Activated naive CD8-positive, alpha-beta T cell treated with anti-CD3 and anti-CD28 coated beads, Interleukin-2, amount 50 U/mL, for 24 hours (primary cell): Measurements from ENCODE around the gene EXOC2.

Experiments used
- ATAC-seq: fragments of 150-1000 bp; cut with Tn5 transposase; one replicate; pipeline ENCODE4 v1.10.0; 2021
- DNase-seq: peaks from one replicate; pipeline ENCODE4 v3.0.0; 2021
- H3K27ac Mint-ChIP-seq: one replicate; pipeline ENCODE4 v1.8.0; 2021; ENCODE audit warnings: mild to moderate bottlenecking, mixed read lengths
- H3K27me3 Mint-ChIP-seq: one replicate; pipeline ENCODE4 v1.8.0; 2021; ENCODE audit warnings: mixed read lengths
- H3K36me3 Mint-ChIP-seq: one replicate; pipeline ENCODE4 v1.8.0; 2021; ENCODE audit warnings: low read depth, mixed read lengths
- H3K4me1 Mint-ChIP-seq: one replicate; pipeline ENCODE4 v1.8.0; 2021; ENCODE audit warnings: mixed read lengths
- H3K4me3 Mint-ChIP-seq: one replicate; pipeline ENCODE4 v1.8.0; 2021; ENCODE audit warnings: mild to moderate bottlenecking, moderate library complexity, mixed read lengths
- H3K9me3 Mint-ChIP-seq: one replicate; pipeline ENCODE4 v1.8.0; 2021; ENCODE audit warnings: mixed read lengths

The EXOC2 gene

DNA sequence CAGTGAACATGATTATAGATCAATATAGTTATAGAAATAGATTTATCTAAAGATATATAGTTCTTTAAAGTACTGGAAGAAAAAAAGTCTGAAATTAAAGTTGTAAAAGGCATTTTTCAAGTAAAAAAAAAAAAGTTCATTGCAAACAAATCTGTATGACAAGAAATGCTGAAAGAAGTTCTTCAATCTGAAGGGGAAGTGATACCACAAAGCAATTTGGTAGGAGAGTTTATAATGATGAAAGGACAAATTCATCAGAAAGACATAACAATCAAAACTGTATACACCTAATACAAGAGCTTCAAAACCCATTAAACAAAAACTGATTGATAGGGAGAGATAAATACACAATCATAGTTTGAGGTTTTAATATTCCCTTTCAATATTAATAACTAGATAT lies 50.1 kb downstream of the EXOC2 start:
- Mint-ChIP-seq H3K4me1 (peaks cover 22% of the 10 kb centered on the region), H3K27ac (no peak overlapping the region), H3K27me3 (no peaks in the 10 kb centered on the region), H3K36me3 (peaks cover 5% of the 10 kb centered on the region), H3K4me3 (no peak overlapping the region), H3K9me3 (no peaks in the 10 kb centered on the region)
- DNase-seq, result no peak
- ATAC-seq, result no peak

DNA sequence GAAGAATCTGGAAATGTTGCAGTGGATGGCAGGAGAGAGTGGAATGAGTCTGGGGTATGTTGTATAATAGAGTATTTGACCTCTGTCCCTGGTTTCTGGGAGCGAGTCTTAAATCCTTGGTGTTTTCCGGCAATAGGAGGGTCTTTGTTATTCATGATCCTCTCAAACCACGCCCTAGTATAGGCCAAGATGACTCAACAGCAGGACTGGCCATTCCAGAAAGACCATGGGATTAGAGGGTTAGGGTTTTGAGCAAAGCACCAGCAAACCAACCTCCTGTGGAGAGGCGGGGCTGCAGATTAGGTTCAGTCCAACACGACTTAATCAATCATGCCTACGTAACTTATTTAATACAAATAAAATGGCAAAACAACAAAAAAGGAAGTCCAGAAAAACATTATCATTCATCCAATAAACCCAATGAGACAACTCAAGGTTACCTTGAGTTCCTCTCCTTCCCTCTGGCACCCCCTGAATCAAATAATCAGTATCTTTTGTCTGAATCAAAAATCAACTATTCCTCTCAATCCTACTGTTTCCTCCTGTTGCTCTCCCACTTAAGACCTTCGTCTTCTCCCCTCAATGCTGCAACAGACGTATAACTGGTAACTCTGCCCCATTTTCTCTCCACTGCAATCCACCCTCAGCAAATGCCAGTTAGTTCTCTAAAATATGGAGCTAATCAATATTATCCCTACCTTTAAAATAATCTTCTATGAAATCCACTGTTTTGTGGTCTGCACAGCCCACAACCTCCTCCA lies 51.5 kb downstream of the EXOC2 start:
- Mint-ChIP-seq H3K4me3 (no peak overlapping the region), H3K27me3 (no peaks in the 10 kb centered on the region), H3K36me3 (peaks cover 5% of the 10 kb centered on the region), H3K27ac (no peak overlapping the region), H3K4me1 (peaks cover 23% of the 10 kb centered on the region), H3K9me3 (no peaks in the 10 kb centered on the region)
- DNase-seq (no peak), ATAC-seq (no peak)

- H3K9me3 Mint-ChIP-seq, result no peaks in the 10 kb centered on the region
- H3K27ac Mint-ChIP-seq, result no peak overlapping the region
- H3K36me3 Mint-ChIP-seq, result peaks cover 7% of the 10 kb centered on the region
- ATAC-seq (peak; percentile 76), DNase-seq (no peak)
- H3K4me1 Mint-ChIP-seq, result peaks cover 11% of the 10 kb centered on the region
- H3K4me3 Mint-ChIP-seq, result no peak overlapping the region
- H3K27me3 Mint-ChIP-seq, result no peaks in the 10 kb centered on the region
Observed at GRCh38 chr6:636488-636887, 56.5 kb downstream of the EXOC2 start.

DNA sequence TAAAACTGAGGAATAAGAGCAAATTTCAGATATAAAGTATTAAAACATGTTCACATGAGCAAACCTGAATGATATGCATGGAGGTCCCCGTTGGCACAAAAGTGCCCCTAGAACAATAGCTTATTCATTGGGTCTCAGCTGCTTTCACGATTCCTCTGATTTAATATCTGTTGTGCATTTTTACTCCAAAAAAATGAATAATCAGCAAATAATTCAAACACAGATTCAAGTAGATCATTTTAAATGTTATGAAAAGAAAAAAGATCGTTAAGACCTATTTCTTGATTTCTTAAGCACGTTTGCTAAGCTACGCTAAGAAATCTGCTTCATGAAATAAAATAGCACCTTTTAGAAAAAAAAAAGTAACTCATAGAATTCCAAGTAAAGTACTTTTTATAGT lies 57.7 kb downstream of the EXOC2 start:
- no peak for DNase-seq
- no peaks in the 10 kb centered on the region for H3K9me3 Mint-ChIP-seq
- H3K36me3 Mint-ChIP-seq, result peaks cover 7% of the 10 kb centered on the region
- ATAC-seq, result no peak
- H3K27me3 Mint-ChIP-seq, result no peaks in the 10 kb centered on the region
- H3K4me1 Mint-ChIP-seq, result peaks cover 11% of the 10 kb centered on the region
- H3K27ac Mint-ChIP-seq, result no peak overlapping the region
- no peak overlapping the region for H3K4me3 Mint-ChIP-seq

- Mint-ChIP-seq H3K4me3 (no peak overlapping the region), H3K27ac (no peak overlapping the region), H3K4me1 (peaks cover 17% of the 10 kb centered on the region), H3K36me3 (peaks cover 7% of the 10 kb centered on the region), H3K9me3 (no peaks in the 10 kb centered on the region), H3K27me3 (no peaks in the 10 kb centered on the region)
- ATAC-seq, result no peak
- no peak for DNase-seq
Observed at GRCh38 chr6:633611-634010, 59.3 kb downstream of the EXOC2 start.

DNA sequence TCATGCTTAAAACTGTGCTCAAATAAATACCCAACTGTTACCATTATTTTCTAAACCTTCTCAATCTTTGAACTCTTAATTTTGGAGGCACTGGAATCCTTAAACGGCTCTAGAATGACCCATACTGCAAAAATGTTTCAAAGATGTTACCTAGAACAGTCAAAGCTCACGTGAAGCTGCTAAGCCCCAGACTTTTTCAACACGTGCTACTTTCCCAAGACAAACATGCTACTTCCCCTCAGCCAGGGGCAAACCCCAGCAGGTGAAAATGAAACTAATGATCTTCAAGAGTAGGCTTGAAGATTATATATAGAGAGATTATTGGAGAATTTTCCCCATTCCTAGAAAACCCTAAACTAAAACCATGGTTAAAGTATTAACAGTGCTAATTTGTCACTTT lies 64.2 kb downstream of the EXOC2 start:
- ATAC-seq, result no peak
- no peaks in the 10 kb centered on the region for H3K27me3 Mint-ChIP-seq
- peaks cover 11% of the 10 kb centered on the region for H3K36me3 Mint-ChIP-seq
- no peaks in the 10 kb centered on the region for H3K9me3 Mint-ChIP-seq
- no peak for DNase-seq
- peaks cover 12% of the 10 kb centered on the region for H3K4me1 Mint-ChIP-seq
- H3K4me3 Mint-ChIP-seq, result no peak overlapping the region
- peak overlapping the region; percentile 70 for H3K27ac Mint-ChIP-seq

DNA sequence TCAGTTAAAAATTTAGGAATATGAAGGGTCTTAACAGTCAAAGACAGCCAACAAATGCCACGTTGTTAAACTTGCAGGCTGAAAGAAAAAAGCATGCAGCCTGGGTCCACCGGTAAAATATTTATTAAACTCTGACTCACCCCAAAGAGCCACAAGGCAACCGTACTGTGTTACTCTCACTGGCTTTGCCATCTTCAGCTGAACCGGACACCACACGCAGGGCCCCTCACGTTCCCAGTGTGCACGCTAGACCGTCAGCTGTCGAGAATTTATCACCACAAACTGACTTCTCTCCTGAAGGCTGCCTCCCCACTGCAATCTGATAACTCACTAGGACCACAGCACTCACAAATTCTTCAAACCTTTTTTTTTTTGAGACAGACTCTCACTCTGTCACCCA lies 66.7 kb downstream of the EXOC2 start:
- Mint-ChIP-seq H3K4me1 (peaks cover 9% of the 10 kb centered on the region), H3K9me3 (no peaks in the 10 kb centered on the region), H3K36me3 (peaks cover 12% of the 10 kb centered on the region), H3K27ac (no peak overlapping the region), H3K4me3 (no peak overlapping the region), H3K27me3 (no peaks in the 10 kb centered on the region)
- DNase-seq, result no peak
- no peak for ATAC-seq

DNA sequence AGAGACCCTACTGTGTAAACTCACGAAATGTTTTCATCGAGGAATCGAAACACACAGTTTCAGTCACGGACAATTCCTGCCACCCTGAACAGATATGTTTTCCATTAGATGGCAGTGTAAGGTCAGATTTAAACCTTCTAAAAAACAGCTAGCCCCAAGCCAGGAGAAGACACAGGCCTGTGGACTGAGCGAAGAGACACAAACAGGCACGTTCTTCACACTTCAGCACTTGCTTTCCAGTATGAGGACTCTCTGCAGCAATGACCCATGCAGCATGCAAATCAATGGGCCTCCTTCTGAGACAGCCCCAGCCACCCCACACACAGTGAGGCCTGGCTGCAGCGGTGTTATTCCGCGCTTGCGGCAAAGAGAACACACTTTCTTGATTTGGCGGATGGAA lies 68.0 kb downstream of the EXOC2 start:
- ATAC-seq (no peak), DNase-seq (no peak)
- Mint-ChIP-seq H3K4me1 (peaks cover 9% of the 10 kb centered on the region), H3K4me3 (no peak overlapping the region), H3K9me3 (no peaks in the 10 kb centered on the region), H3K27me3 (no peaks in the 10 kb centered on the region), H3K27ac (no peak overlapping the region), H3K36me3 (peaks cover 12% of the 10 kb centered on the region)

DNA sequence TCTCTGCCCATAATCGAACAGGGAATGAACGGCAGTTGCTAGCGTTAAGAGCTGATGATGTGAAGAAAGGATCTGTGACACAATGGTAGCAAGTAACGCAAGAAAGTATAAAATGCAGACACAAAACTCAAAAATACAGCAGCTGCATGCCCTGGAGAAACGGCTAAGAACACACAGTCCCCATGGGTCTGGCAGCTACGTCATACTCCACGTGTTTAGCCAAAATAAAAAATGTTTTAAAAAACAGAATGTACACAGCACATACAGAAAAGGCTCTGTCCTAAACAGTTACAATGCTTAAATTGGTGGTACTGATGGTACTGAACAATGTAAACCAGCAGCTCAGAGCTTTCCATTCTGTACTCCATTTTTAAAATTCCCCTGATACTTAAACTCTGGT lies 70.5 kb downstream of the EXOC2 start:
- Mint-ChIP-seq H3K27ac (no peak overlapping the region), H3K27me3 (no peaks in the 10 kb centered on the region), H3K36me3 (peaks cover 15% of the 10 kb centered on the region), H3K4me3 (no peak overlapping the region), H3K9me3 (no peaks in the 10 kb centered on the region), H3K4me1 (no peaks in the 10 kb centered on the region)
- ATAC-seq (no peak), DNase-seq (no peak)

DNA sequence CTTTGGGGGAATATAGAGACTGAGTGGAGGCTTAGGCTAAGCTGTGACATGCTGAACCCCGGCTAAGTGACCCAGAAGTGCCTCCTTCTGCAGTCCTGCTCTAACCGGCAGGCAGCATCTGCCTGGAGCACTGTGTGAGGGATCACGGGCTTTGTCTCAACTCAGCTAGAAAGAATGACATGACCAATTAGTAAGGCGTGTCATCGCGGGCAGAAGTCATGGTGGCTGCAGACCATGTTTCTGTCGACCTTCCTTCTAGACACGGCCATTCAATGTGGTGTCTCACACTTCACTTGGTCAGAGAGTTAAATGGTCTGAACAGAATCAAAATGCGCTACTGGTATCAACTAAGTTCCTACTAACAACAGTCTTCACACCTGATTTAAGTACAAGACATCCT lies 71.0 kb downstream of the EXOC2 start:
- H3K4me1 Mint-ChIP-seq, result no peaks in the 10 kb centered on the region
- no peaks in the 10 kb centered on the region for H3K9me3 Mint-ChIP-seq
- no peak overlapping the region for H3K4me3 Mint-ChIP-seq
- peaks cover 19% of the 10 kb centered on the region for H3K36me3 Mint-ChIP-seq
- H3K27ac Mint-ChIP-seq, result no peak overlapping the region
- H3K27me3 Mint-ChIP-seq, result no peaks in the 10 kb centered on the region
- no peak for DNase-seq
- no peak for ATAC-seq

DNA sequence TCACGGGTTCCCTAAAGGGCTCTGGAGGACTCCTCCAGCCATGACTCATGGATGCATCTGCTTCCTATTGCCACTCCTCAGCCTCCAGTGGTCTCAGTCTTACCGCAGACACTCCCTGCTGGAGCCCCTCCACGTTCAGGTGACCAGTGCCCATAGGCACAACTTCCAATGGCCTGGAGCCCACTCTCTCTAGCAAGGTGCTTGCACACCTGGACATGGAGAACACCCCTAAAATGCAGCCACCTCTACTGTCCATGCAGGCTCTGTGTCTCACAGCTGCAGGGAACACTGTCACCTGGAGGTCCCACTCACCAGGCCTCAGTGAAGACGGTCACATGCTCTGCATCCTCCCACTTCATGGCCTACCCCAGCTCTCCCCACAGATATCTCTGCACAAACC lies 72.0 kb downstream of the EXOC2 start:
- Mint-ChIP-seq H3K4me1 (no peaks in the 10 kb centered on the region), H3K27me3 (no peaks in the 10 kb centered on the region), H3K4me3 (no peak overlapping the region), H3K27ac (no peak overlapping the region), H3K36me3 (peaks cover 22% of the 10 kb centered on the region), H3K9me3 (no peaks in the 10 kb centered on the region)
- ATAC-seq, result no peak
- no peak for DNase-seq

DNA sequence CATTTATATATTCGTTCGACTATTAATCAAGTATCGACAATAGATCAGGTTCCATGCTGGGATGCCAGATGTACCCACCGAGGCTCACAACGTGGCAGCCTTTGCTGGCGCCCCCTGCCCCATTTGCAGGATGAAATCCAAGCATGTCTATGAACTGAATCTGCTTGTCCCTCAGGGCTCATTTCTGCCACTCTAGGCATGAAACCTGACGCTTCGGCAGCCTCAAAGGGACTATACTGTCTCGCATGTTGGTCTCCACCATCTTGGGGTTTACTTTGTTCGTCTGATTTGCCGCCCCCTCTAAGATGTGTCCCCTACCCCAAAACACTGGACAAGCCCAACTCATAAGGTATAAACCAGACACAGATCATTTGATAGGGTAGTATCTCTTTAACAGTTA lies 72.8 kb downstream of the EXOC2 start:
- ATAC-seq, result no peak
- peaks cover 30% of the 10 kb centered on the region for H3K36me3 Mint-ChIP-seq
- no peaks in the 10 kb centered on the region for H3K4me1 Mint-ChIP-seq
- no peak overlapping the region for H3K27ac Mint-ChIP-seq
- no peak overlapping the region for H3K4me3 Mint-ChIP-seq
- no peak for DNase-seq
- no peaks in the 10 kb centered on the region for H3K27me3 Mint-ChIP-seq
- H3K9me3 Mint-ChIP-seq, result no peaks in the 10 kb centered on the region

DNA sequence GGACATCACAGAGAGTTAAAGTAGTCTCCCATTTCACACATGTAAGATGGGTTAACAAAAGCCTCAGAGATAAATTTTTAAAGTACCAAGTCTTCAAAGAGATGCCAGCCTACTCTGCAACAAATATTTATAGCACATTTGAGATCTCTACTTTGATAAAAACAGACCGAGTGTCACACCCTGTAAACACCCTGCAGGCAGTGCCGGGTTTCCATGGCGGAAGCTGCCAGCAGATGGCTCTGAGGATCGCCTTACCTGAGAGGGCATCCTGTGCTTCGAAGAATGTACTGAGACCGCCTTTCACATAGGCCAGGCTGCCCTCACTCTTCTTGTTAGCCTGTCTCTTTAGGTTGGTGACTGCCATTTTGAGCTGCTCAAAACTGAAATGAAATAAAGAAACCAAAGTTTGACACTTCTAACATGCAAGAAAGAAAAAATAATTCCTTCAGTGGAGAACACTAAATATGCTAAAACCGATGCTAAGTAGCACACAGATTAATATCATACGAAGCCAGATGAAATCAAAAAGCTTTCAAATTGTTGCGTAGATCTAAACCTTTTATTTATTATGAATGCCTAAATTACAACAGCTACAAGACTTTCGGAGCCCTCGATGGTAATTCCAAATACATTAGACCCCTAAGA lies 75.4 kb downstream of the EXOC2 start:
- H3K4me3 Mint-ChIP-seq, result no peak overlapping the region
- no peaks in the 10 kb centered on the region for H3K27me3 Mint-ChIP-seq
- H3K9me3 Mint-ChIP-seq, result no peaks in the 10 kb centered on the region
- no peak overlapping the region for H3K27ac Mint-ChIP-seq
- DNase-seq, result no peak
- ATAC-seq, result no peak
- H3K4me1 Mint-ChIP-seq, result no peaks in the 10 kb centered on the region
- peaks cover 19% of the 10 kb centered on the region for H3K36me3 Mint-ChIP-seq

DNA sequence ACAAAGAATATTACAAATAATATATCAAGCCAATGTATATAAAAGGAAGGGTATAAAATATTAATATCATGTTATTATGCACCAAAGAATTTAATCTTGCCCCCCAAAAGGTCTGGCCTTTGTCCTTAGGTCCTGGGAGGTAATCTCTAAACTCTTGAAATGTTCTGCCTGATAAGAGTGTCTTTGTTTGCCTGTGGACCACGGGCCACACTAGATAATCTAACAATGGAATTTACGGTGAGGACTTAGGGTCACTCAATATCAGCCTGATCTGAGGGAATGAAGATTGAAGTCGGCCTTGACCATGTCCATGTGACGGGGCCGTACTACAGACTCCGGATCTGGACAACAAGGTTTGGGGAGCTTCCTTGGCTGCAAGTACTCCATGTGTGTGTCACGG lies 79.0 kb downstream of the EXOC2 start:
- H3K27ac Mint-ChIP-seq, result no peak overlapping the region
- peaks cover 23% of the 10 kb centered on the region for H3K36me3 Mint-ChIP-seq
- DNase-seq (no peak), ATAC-seq (no peak)
- H3K27me3 Mint-ChIP-seq, result no peaks in the 10 kb centered on the region
- H3K9me3 Mint-ChIP-seq, result no peaks in the 10 kb centered on the region
- peaks cover 3% of the 10 kb centered on the region for H3K4me1 Mint-ChIP-seq
- no peak overlapping the region for H3K4me3 Mint-ChIP-seq

DNA sequence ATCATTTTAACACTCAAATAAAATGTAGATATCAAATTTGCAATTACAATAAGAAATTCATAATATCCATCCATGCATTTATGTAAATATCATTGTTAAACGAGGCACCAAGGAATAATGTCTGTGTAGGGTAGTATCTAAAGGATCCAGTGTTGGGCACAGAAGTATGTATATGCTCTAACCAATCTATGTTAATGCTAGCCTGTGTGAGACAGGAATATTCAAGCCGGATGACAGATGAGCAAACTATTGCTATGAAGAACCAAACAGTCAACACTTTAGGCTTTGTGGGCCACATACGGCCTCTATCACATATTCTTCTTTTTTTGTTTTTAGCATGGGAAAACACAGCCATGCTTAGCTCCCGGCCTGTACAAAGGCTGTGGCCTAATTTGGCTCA lies 81.0 kb downstream of the EXOC2 start:
- Mint-ChIP-seq H3K27me3 (no peaks in the 10 kb centered on the region), H3K4me1 (peaks cover 3% of the 10 kb centered on the region), H3K9me3 (no peaks in the 10 kb centered on the region), H3K4me3 (no peak overlapping the region), H3K36me3 (peaks cover 25% of the 10 kb centered on the region), H3K27ac (no peak overlapping the region)
- ATAC-seq (no peak), DNase-seq (no peak)
